ENCODE measurements around the gene CORIN. TPM values are rescaled to one million over a fixed set of nuclear protein-coding genes. Genes with fewer than 3 reads are reported as not detected.
"Not testable (repeated sequence)": the region's sequence is repeated elsewhere in the genome, so short reads cannot be mapped to it uniquely, and the experiment has no call there.

Gene CORIN
- total RNA-seq, 1 experiment from 2014 or later: not detected

- Histone ChIP-seq H3K27ac (ENCODE audit: low read depth, low read length, poor library complexity, severe bottlenecking) (no peak overlapping the region), H3K4me3 (ENCODE audit: low read depth, low read length, poor library complexity, severe bottlenecking) (no peak overlapping the region), H3K4me1 (ENCODE audit: insufficient read depth, low read length, poor library complexity, severe bottlenecking) (no peaks in the 10 kb centered on the region), H3K9me3 (ENCODE audit: low read depth, low read length, poor library complexity, severe bottlenecking) (no peaks in the 10 kb centered on the region), H3K36me3 (ENCODE audit: insufficient read depth, low read length, poor library complexity, severe bottlenecking) (no peaks in the 10 kb centered on the region), H3K27me3 (replicated peaks; ENCODE audit: insufficient read depth, low read depth, low read length, poor library complexity) (no peaks in the 10 kb centered on the region)
- ChIA-PET CTCF (no interaction called here), POLR2A (ENCODE audit: low non-redundant PET) (no interaction called here)
- BruUV-seq (replicated peaks): no TSS peak
- intact Hi-C loops (cut with micrococcal nuclease; ENCODE audit: unreplicated experiment): no loop called here
- DNase-seq (ENCODE audit: low spot score): no peak
- TF ChIP-seq EZH2 (IDR thresholded peaks at IDR 0.05; ENCODE audit: borderline replicate concordance, low read depth, low read length, poor library complexity, severe bottlenecking): no peak
- TF ChIP-seq CTCF (conservative IDR thresholded peaks at IDR 0.05; ENCODE audit: low read depth, low read length): no peak
These were observed 142.6 kb downstream of the CORIN start for GRCh38 chr4:47695260-47695659.

- no peaks in the 10 kb centered on the region for H3K9me3 ChIP-seq (ENCODE audit: low read depth, low read length, poor library complexity, severe bottlenecking)
- H3K36me3 ChIP-seq (ENCODE audit: insufficient read depth, low read length, poor library complexity, severe bottlenecking): no peaks in the 10 kb centered on the region
- no peaks in the 10 kb centered on the region for H3K27me3 ChIP-seq (replicated peaks; ENCODE audit: insufficient read depth, low read depth, low read length, poor library complexity)
- no peak for DNase-seq (ENCODE audit: low spot score)
- intact Hi-C loops (cut with micrococcal nuclease; ENCODE audit: unreplicated experiment): no loop called here
- H3K4me3 ChIP-seq (ENCODE audit: low read depth, low read length, poor library complexity, severe bottlenecking): no peak overlapping the region
- ChIA-PET POLR2A (ENCODE audit: low non-redundant PET) (no interaction called here), CTCF (no interaction called here)
- H3K27ac ChIP-seq (ENCODE audit: low read depth, low read length, poor library complexity, severe bottlenecking): no peak overlapping the region
- TF ChIP-seq CTCF (conservative IDR thresholded peaks at IDR 0.05; ENCODE audit: low read depth, low read length): no peak
- no peak for TF ChIP-seq EZH2 (IDR thresholded peaks at IDR 0.05; ENCODE audit: borderline replicate concordance, low read depth, low read length, poor library complexity, severe bottlenecking)
- BruUV-seq (replicated peaks): no TSS peak
- H3K4me1 ChIP-seq (ENCODE audit: insufficient read depth, low read length, poor library complexity, severe bottlenecking): no peaks in the 10 kb centered on the region
These were observed 143.5 kb downstream of the CORIN start for GRCh38 chr4:47694322-47694721.

- no peaks in the 10 kb centered on the region for H3K27me3 ChIP-seq (replicated peaks; ENCODE audit: insufficient read depth, low read depth, low read length, poor library complexity)
- H3K36me3 ChIP-seq (ENCODE audit: insufficient read depth, low read length, poor library complexity, severe bottlenecking): no peaks in the 10 kb centered on the region
- TF ChIP-seq CTCF (conservative IDR thresholded peaks at IDR 0.05; ENCODE audit: low read depth, low read length): no peak
- no peak for TF ChIP-seq EZH2 (IDR thresholded peaks at IDR 0.05; ENCODE audit: borderline replicate concordance, low read depth, low read length, poor library complexity, severe bottlenecking)
- intact Hi-C loops (cut with micrococcal nuclease; ENCODE audit: unreplicated experiment): no loop called here
- no peak overlapping the region for H3K4me3 ChIP-seq (ENCODE audit: low read depth, low read length, poor library complexity, severe bottlenecking)
- no peaks in the 10 kb centered on the region for H3K4me1 ChIP-seq (ENCODE audit: insufficient read depth, low read length, poor library complexity, severe bottlenecking)
- BruUV-seq (replicated peaks): no TSS peak
- ChIA-PET POLR2A (ENCODE audit: low non-redundant PET) (no interaction called here), CTCF (no interaction called here)
- DNase-seq (ENCODE audit: low spot score): no peak
- no peaks in the 10 kb centered on the region for H3K9me3 ChIP-seq (ENCODE audit: low read depth, low read length, poor library complexity, severe bottlenecking)
- no peak overlapping the region for H3K27ac ChIP-seq (ENCODE audit: low read depth, low read length, poor library complexity, severe bottlenecking)
These were observed 145.2 kb downstream of the CORIN start for GRCh38 chr4:47692691-47693090.

- H3K27me3 ChIP-seq (replicated peaks; ENCODE audit: insufficient read depth, low read depth, low read length, poor library complexity); H3K9me3 ChIP-seq (ENCODE audit: low read depth, low read length, poor library complexity, severe bottlenecking); CTCF ChIA-PET; H3K4me1 ChIP-seq (ENCODE audit: insufficient read depth, low read length, poor library complexity, severe bottlenecking); intact Hi-C loops (cut with micrococcal nuclease; ENCODE audit: unreplicated experiment); H3K4me3 ChIP-seq (ENCODE audit: low read depth, low read length, poor library complexity, severe bottlenecking); BruUV-seq (replicated peaks); POLR2A ChIA-PET (ENCODE audit: low non-redundant PET); DNase-seq (ENCODE audit: low spot score); H3K36me3 ChIP-seq (ENCODE audit: insufficient read depth, low read length, poor library complexity, severe bottlenecking); H3K27ac ChIP-seq (ENCODE audit: low read depth, low read length, poor library complexity, severe bottlenecking): not testable (repeated sequence)
These were observed 146.0 kb downstream of the CORIN start for GRCh38 chr4:47691757-47692383.

Data from A673 (cell line).